PFSK-1 (cell line): ENCODE results near the gene TMEM19.

Source experiments
- POLR2AphosphoS5 ChIP-seq: IDR thresholded peaks from 2 replicates; pipeline ENCODE4 v1.6.1; 2012; ENCODE audit warnings: low read depth, mild to moderate bottlenecking, control low read depth, low read length, moderate library complexity
- REST ChIP-seq, 2 experiments: IDR thresholded peaks; 2 replicates each; pipeline versions ENCODE4 v1.6.1 to v1.8.0; 2011 to 2012; ENCODE audit warnings: low read depth in 2 of 2, low read length in 2 of 2, control low read depth in 1 of 2, inconsistent platforms in 1 of 2, mild to moderate bottlenecking in 1 of 2, moderate library complexity in 1 of 2; ENCODE audit not compliant: insufficient read depth in 1 of 2
- TAF1 ChIP-seq: IDR thresholded peaks from 2 replicates; pipeline ENCODE4 v1.6.1; 2012; ENCODE audit warnings: low read length, control low read depth, borderline replicate concordance; ENCODE audit not compliant: insufficient read depth

DNA sequence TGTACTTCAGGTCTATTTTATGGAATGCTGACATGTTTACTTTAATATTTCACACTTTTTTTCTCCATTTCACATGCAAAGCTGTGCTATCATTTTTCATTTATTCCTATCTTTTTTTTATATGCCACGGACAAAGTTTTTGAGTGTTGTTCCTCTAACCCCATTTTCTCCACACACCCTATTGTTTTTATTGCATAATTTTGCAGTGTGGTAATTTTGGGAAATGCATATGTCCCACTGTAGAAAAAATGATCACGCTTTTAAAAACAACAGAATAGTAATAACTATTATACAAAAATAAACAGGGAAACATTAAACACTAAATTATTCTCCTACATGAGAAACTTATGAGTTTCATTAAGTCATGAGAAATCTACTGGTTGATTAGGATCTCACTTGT is 36.5 kb upstream of the TMEM19 start:
- TF ChIP-seq POLR2AphosphoS5 (no peak), REST (IDR thresholded peaks at IDR 0.05; ENCODE audit: insufficient read depth in 1 of 2, low read depth in 2 of 2, low read length in 2 of 2) (no peak), TAF1 (no peak)
